H1 (cell line): ENCODE data around the gene C1orf74. TPM values are rescaled to one million over a fixed set of nuclear protein-coding genes. Genes with fewer than 3 reads are reported as not detected.

Experiments used
- CTCF ChIA-PET: fragments of 300-600 bp; sonication (Branson Sonifier 250); formaldehyde crosslinking; loops from one replicate; lab custom pipeline; 2021; ENCODE audit not compliant: partially characterized antibody; lab: Charles Lee
- POLR2A ChIA-PET: fragments of 300-600 bp; sonication (Branson Sonifier 250); formaldehyde crosslinking; loops from one replicate; lab custom pipeline; 2021; ENCODE audit warnings: inconsistent platforms; ENCODE audit not compliant: partially characterized antibody; lab: Charles Lee
- DNase-seq, 2 experiments: peaks; one replicate each; pipeline versions ENCODE4 v3.0.0 to v3.0.0-alpha.2; 2010 to 2022; ENCODE audit warnings: low spot score in 2 of 2, low read depth in 1 of 2, mixed read lengths in 1 of 2
- FAIRE-seq: peaks from 2 replicates; lab custom pipeline; 2011; peaks lifted over from hg19 to GRCh38; lab: Jason Lieb, UNC
- H2AFZ ChIP-seq: 2 replicates; pipeline ENCODE4 v1.8.1; 2012; ENCODE audit warnings: low read length, inconsistent platforms
- H2AK5ac ChIP-seq: 2 replicates; pipeline ENCODE4 v1.6.1; 2013; ENCODE audit warnings: low read depth, low read length
- H2BK120ac ChIP-seq: replicated peaks from 2 replicates; pipeline ENCODE3; 2013; ENCODE audit warnings: low read depth, low read length, inconsistent platforms
- H2BK12ac ChIP-seq: 2 replicates; pipeline ENCODE4 v1.6.1; 2013; ENCODE audit warnings: low read depth, low read length
- H2BK15ac ChIP-seq: 2 replicates; pipeline ENCODE4 v1.6.1; 2013; ENCODE audit warnings: low read length
- H2BK20ac ChIP-seq: 2 replicates; pipeline ENCODE4 v1.6.1; 2013; ENCODE audit warnings: low read length
- H2BK5ac ChIP-seq: 2 replicates; pipeline ENCODE4 v1.6.1; 2013; ENCODE audit warnings: low read depth, low read length
- H3K14ac ChIP-seq: 2 replicates; pipeline ENCODE4 v1.6.1; 2013; ENCODE audit warnings: inconsistent platforms; ENCODE audit not compliant: insufficient read length
- H3K18ac ChIP-seq: 2 replicates; pipeline ENCODE4 v1.6.1; 2013; ENCODE audit warnings: low read length; ENCODE audit errors: extremely low read depth
- H3K23ac ChIP-seq: 2 replicates; pipeline ENCODE4 v1.6.1; 2013; ENCODE audit warnings: inconsistent platforms; ENCODE audit not compliant: insufficient read length
- H3K23me2 ChIP-seq: 2 replicates; pipeline ENCODE4 v1.6.1; 2013; ENCODE audit warnings: low read depth, low read length
- H3K27ac ChIP-seq: 2 replicates; pipeline ENCODE4 v1.6.1; 2011; ENCODE audit warnings: low read depth, low read length, inconsistent platforms
- H3K27me3 ChIP-seq, 4 experiments: replicated peaks in 1 of 4; 1 replicate in 1 of 4; 2 replicates in 3 of 4; pipeline versions ENCODE4 v1.6.1 to v1.8.1; 2011 to 2013; ENCODE audit warnings: low read length in 3 of 4, mild to moderate bottlenecking in 3 of 4, inconsistent platforms in 2 of 4, mixed read lengths in 2 of 4, moderate library complexity in 1 of 4; ENCODE audit not compliant: control insufficient read depth in 3 of 4, insufficient read depth in 3 of 4; ENCODE audit errors: extremely low read depth in 1 of 4
- H3K36me3 ChIP-seq, 4 experiments: 2 replicates each; pipeline versions ENCODE4 v1.6.1 to v1.8.1; 2011 to 2013; ENCODE audit warnings: mild to moderate bottlenecking in 4 of 4, low read length in 3 of 4, moderate library complexity in 2 of 4, control low read depth in 1 of 4, inconsistent platforms in 1 of 4; ENCODE audit not compliant: insufficient read depth in 4 of 4, control insufficient read depth in 2 of 4
- H3K4ac ChIP-seq: replicated peaks from 2 replicates; pipeline ENCODE3; 2013; ENCODE audit warnings: low read length, low read depth, mixed read lengths, inconsistent platforms; ENCODE audit not compliant: insufficient read length
- H3K4me1 ChIP-seq, 4 experiments: replicated peaks in 1 of 4; 1 replicate in 1 of 4; 2 replicates in 3 of 4; pipeline versions ENCODE4 v1.6.1 to v1.8.1; 2011 to 2013; ENCODE audit warnings: low read length in 3 of 4, inconsistent platforms in 2 of 4, mixed read lengths in 1 of 4; ENCODE audit not compliant: insufficient read depth in 4 of 4, control insufficient read depth in 3 of 4
- H3K4me2 ChIP-seq, 2 experiments: 2 replicates each; pipeline versions ENCODE4 v1.6.1 to v1.8.1; 2011 to 2013; ENCODE audit warnings: low read depth in 2 of 2, low read length in 2 of 2, control low read depth in 1 of 2, inconsistent platforms in 1 of 2, mild to moderate bottlenecking in 1 of 2; ENCODE audit not compliant: insufficient read depth in 1 of 2
- H3K4me3 ChIP-seq, 4 experiments: fragments of 200-600, 300-600 bp in 1 of 4; sonication (generic), shearing (Covaris generic), sonication (Bioruptor Twin) in 1 of 4; 2 replicates each; pipeline versions ENCODE4 v1.5.1 to v1.8.1; 2011 to 2016; ENCODE audit warnings: low read length in 4 of 4, low read depth in 3 of 4, control low read depth in 2 of 4, inconsistent platforms in 2 of 4, mild to moderate bottlenecking in 2 of 4, mixed read lengths in 1 of 4, moderate library complexity in 1 of 4; ENCODE audit not compliant: insufficient read depth in 2 of 4; ENCODE audit errors: extremely low read depth in 1 of 4
- H3K56ac ChIP-seq: replicated peaks from 2 replicates; pipeline ENCODE3; 2013; ENCODE audit warnings: low read depth, mild to moderate bottlenecking, mixed read lengths, low read length, inconsistent platforms; ENCODE audit not compliant: insufficient read length
- H3K79me1 ChIP-seq: 2 replicates; pipeline ENCODE4 v1.6.1; 2013; ENCODE audit warnings: low read depth, low read length, control low read depth
- H3K79me2 ChIP-seq, 2 experiments: 2 replicates each; pipeline versions ENCODE4 v1.6.1 to v1.8.1; 2012 to 2013; ENCODE audit warnings: low read length in 2 of 2, mild to moderate bottlenecking in 2 of 2, inconsistent platforms in 1 of 2; ENCODE audit not compliant: insufficient read depth in 2 of 2, control insufficient read depth in 1 of 2
- H3K9ac ChIP-seq, 4 experiments: replicated peaks in 1 of 4; 1 replicate in 1 of 4; 2 replicates in 3 of 4; pipeline versions ENCODE4 v1.6.1 to v1.8.1; 2011 to 2013; ENCODE audit warnings: low read depth in 3 of 4, low read length in 3 of 4, control low read depth in 2 of 4, mild to moderate bottlenecking in 2 of 4, moderate library complexity in 2 of 4, inconsistent platforms in 1 of 4; ENCODE audit errors: extremely low read depth in 1 of 4
- H3K9me3 ChIP-seq, 2 experiments: 2 replicates each; pipeline versions ENCODE4 v1.6.1 to v1.8.1; 2012 to 2013; ENCODE audit warnings: mild to moderate bottlenecking in 2 of 2, moderate library complexity in 2 of 2, control low read depth in 1 of 2, inconsistent platforms in 1 of 2, low read depth in 1 of 2, low read length in 1 of 2, mixed read lengths in 1 of 2; ENCODE audit not compliant: insufficient read depth in 2 of 2
- H4K20me1 ChIP-seq, 2 experiments: replicated peaks in 1 of 2; 2 replicates each; pipeline versions ENCODE3 to v1.8.1; 2011 to 2013; ENCODE audit warnings: inconsistent platforms in 2 of 2, low read length in 2 of 2, mild to moderate bottlenecking in 1 of 2; ENCODE audit not compliant: insufficient read depth in 2 of 2, control insufficient read depth in 1 of 2
- H4K5ac ChIP-seq: 2 replicates; pipeline ENCODE4 v1.6.1; 2013; ENCODE audit warnings: low read length, low read depth, mixed read lengths, inconsistent platforms; ENCODE audit not compliant: insufficient read length
- H4K8ac ChIP-seq: 2 replicates; pipeline ENCODE4 v1.8.0; 2013; ENCODE audit warnings: mild to moderate bottlenecking, moderate library complexity, low read length, inconsistent platforms; ENCODE audit not compliant: insufficient read depth; ENCODE audit errors: extremely low read depth
- H4K91ac ChIP-seq: replicated peaks from 2 replicates; pipeline ENCODE3; 2013; ENCODE audit warnings: low read length, mixed read lengths, inconsistent platforms; ENCODE audit not compliant: insufficient read length
- BRCA1 ChIP-seq: IDR thresholded peaks from 2 replicates; pipeline ENCODE4 v1.6.1; 2012; ENCODE audit warnings: low read depth, low read length, improper control_type of control experiment
- CHD1 ChIP-seq: IDR thresholded peaks from 2 replicates; pipeline ENCODE4 v1.6.1; 2012; ENCODE audit warnings: low read depth, low read length, improper control_type of control experiment
- CREB1 ChIP-seq: IDR thresholded peaks from 2 replicates; pipeline ENCODE4 v1.6.1; 2012; ENCODE audit warnings: inconsistent platforms
- E2F6 ChIP-seq: IDR thresholded peaks from 2 replicates; pipeline ENCODE4 v1.6.1; 2012; ENCODE audit warnings: inconsistent platforms
- JUN ChIP-seq: IDR thresholded peaks from 2 replicates; pipeline ENCODE4 v1.6.1; 2011; ENCODE audit warnings: low read depth, mild to moderate bottlenecking, improper control_type of control experiment, low read length
- JUND ChIP-seq: IDR thresholded peaks from 2 replicates; pipeline ENCODE4 v1.6.1; 2011; ENCODE audit warnings: mild to moderate bottlenecking, improper control_type of control experiment, low read length
- RAD21 ChIP-seq, 2 experiments: IDR thresholded peaks in 1 of 2; conservative IDR thresholded peaks in 1 of 2; 2 replicates each; pipeline ENCODE4 v1.6.1; 2011; ENCODE audit warnings: low read depth in 2 of 2, low read length in 2 of 2, improper control_type of control experiment in 1 of 2, inconsistent platforms in 1 of 2, mild to moderate bottlenecking in 1 of 2, moderate library complexity in 1 of 2
- RNF2 ChIP-seq: fragments of 200-900, 300-1000 bp; sonication (generic); IDR thresholded peaks from 2 replicates; pipeline ENCODE4 v1.7.1; 2016; ENCODE audit warnings: borderline replicate concordance, low read depth, mild to moderate bottlenecking, antibody characterized with exemption, low read length; ENCODE audit not compliant: poor library complexity, severe bottlenecking; ENCODE audit errors: missing control alignments
- SRF ChIP-seq: IDR thresholded peaks from 2 replicates; pipeline ENCODE4 v1.6.1; 2011; ENCODE audit warnings: mild to moderate bottlenecking, low read depth, low read length, moderate library complexity
- TAF1 ChIP-seq: IDR thresholded peaks from 2 replicates; pipeline ENCODE4 v1.6.1; 2011; ENCODE audit warnings: mild to moderate bottlenecking, low read depth, low read length
- TCF12 ChIP-seq: IDR thresholded peaks from 2 replicates; pipeline ENCODE4 v1.6.1; 2011; ENCODE audit warnings: low read depth, mild to moderate bottlenecking, low read length
- TEAD4 ChIP-seq: IDR thresholded peaks from 2 replicates; pipeline ENCODE4 v1.6.1; 2012; ENCODE audit warnings: low read depth, low read length, inconsistent platforms, mixed read lengths
- WGBS, 2 experiments: shearing (Covaris generic) in 1 of 2; methylation state at CpG; one replicate each; pipeline versions ENCODE4 v1.1.6 to v1.1.7; 2013 to 2015; ENCODE audit warnings: low lambda C conversion rate in 2 of 2, mixed read lengths in 2 of 2, inconsistent platforms in 1 of 2, low coverage in 1 of 2, missing lambda C conversion rate in 1 of 2; ENCODE audit not compliant: insufficient replicate concordance in 2 of 2, insufficient coverage in 1 of 2, insufficient read length in 1 of 2; ENCODE audit errors: extremely low coverage in 1 of 2, missing lambda C conversion rate in 1 of 2; 5-methylcytosine and 5-hydroxymethylcytosine counted together
- polyA plus RNA-seq, 7 experiments: library from polyadenylated mRNA; depleted of rRNA in 3 of 7; stranded (reverse) in 5 of 7; unstranded in 2 of 7; fragments of >200 nt in 5 of 7; fragments of 200-250 nt in 2 of 7; gene quantifications; 1 replicate in 5 of 7; 2 replicates in 1 of 7; 4 replicates in 1 of 7; pipeline versions ENCODE4 v1.2.1 to v1.2.3, GENCODE V29; 2011 to 2013; ENCODE audit warnings: missing spikeins in 2 of 7, mixed read lengths in 2 of 7
- total RNA-seq: library from RNA; stranded (reverse); fragmentation: NEBNext Ultra II Directional; extraction: Animal tissue kit (Norgen Biotek cat#: 25700); gene quantifications from 2 replicates; pipeline ENCODE4 v1.2.1, GENCODE V29; 2021
- TF ChIP-seq, protein P1 (sequence below): IDR thresholded peaks from 2 replicates; pipeline ENCODE4 v1.6.1; 2011; ENCODE audit warnings: low read depth, mild to moderate bottlenecking, low read length; ENCODE audit not compliant: insufficient read depth

The C1orf74 gene
- total and polyA plus RNA-seq, 2 of the 8 experiments (the other 6 are each of a cell fraction or from before 2014, with no cell fraction given), result 3.1 to 3.9 TPM

DNA sequence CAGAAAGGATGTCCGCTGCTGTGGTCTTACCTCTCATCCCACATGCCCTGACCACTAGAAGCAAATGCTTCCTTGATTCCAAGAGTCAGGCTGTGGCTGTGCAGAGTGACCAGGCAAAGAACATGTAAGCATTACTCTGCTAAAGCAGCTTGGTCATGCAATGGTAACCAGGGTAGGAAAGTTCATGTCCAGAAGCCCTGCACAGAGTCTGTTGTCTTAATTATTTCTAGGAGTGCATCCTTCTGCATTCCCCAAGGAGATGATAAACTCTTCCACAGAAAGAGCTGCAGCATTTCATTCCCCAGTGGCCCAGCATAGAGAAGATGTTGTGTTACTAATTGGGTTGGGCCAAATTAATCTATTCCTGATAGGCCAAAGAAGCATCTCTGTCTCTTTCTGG is 33.3 kb upstream of the C1orf74 start:
- Histone ChIP-seq H3K79me2 (no peaks in the 10 kb centered on the region), H3K23me2 (no peaks in the 10 kb centered on the region), H3K18ac (no peak overlapping the region), H4K5ac (no peak overlapping the region), H3K4ac (no peak overlapping the region), H3K14ac (no peak overlapping the region), H3K9ac (no peak overlapping the region), H2AFZ (no peak overlapping the region), H2BK120ac (no peak overlapping the region), H4K8ac (no peak overlapping the region), H3K4me2 (no peak overlapping the region), H3K27ac (no peak overlapping the region), H3K79me1 (no peaks in the 10 kb centered on the region), H4K20me1 (no peaks in the 10 kb centered on the region), H3K36me3 (no peaks in the 10 kb centered on the region), H2AK5ac (no peak overlapping the region), H2BK12ac (no peak overlapping the region), H4K91ac (no peak overlapping the region), H3K4me1 (peaks cover 0 to 2% (median 0%) of the 10 kb centered on the region in 4 experiments; a peak in 3 of 7 replicates), H2BK15ac (no peak overlapping the region), H2BK20ac (no peak overlapping the region), H3K4me3 (no peak overlapping the region), H3K23ac (no peak overlapping the region), H3K27me3 (no peaks in the 10 kb centered on the region; a peak in 1 of 7 replicates), H2BK5ac (no peak overlapping the region), H3K56ac (no peak overlapping the region), H3K9me3 (no peaks in the 10 kb centered on the region)
- DNase-seq, result no peak
- POLR2A ChIA-PET, result no interaction called here
- CTCF ChIA-PET, result interaction anchor here (0.8 to 11.7 kb wide), 7 partner anchors 8 to 483 kb away, joined by 3 to 254 read pairs (median 4); partner anchors contain the start of genes IRF6 and UTP25
- WGBS, 2 experiments, result 93% methylated on average over 1 of the region's 1 CpG; no CpG with 5 or more reads in 1 of the 2 experiments
- FAIRE-seq, result no peak
- TF ChIP-seq BRCA1 (no peak), JUND (no peak), JUN (no peak), SRF (no peak), RAD21 (IDR thresholded peaks at IDR 0.05 in 1 of 2, conservative IDR thresholded peaks at IDR 0.05 in 1 of 2; ENCODE audit: low read depth in 2 of 2, low read length in 2 of 2) (no peak), TCF12 (no peak), TEAD4 (no peak), TAF1 (no peak), CREB1 (no peak), RNF2 (no peak), CHD1 (no peak), E2F6 (no peak)
- TF ChIP-seq, protein P1, sequence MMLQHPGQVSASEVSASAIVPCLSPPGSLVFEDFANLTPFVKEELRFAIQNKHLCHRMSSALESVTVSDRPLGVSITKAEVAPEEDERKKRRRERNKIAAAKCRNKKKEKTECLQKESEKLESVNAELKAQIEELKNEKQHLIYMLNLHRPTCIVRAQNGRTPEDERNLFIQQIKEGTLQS, result no peak
